Inferior parietal cortex (tissue), 1 donor: Measurements from ENCODE around the gene MUC12.
"Not testable (repeated sequence)": the region's sequence is repeated elsewhere in the genome, so short reads cannot be mapped to it uniquely, and the experiment has no call there.

Experiments
- DNase-seq: peaks from one replicate; pipeline ENCODE4 v3.0.0-alpha.2; 2016; ENCODE audit errors: extremely low spot score

Gene MUC12, protein sequence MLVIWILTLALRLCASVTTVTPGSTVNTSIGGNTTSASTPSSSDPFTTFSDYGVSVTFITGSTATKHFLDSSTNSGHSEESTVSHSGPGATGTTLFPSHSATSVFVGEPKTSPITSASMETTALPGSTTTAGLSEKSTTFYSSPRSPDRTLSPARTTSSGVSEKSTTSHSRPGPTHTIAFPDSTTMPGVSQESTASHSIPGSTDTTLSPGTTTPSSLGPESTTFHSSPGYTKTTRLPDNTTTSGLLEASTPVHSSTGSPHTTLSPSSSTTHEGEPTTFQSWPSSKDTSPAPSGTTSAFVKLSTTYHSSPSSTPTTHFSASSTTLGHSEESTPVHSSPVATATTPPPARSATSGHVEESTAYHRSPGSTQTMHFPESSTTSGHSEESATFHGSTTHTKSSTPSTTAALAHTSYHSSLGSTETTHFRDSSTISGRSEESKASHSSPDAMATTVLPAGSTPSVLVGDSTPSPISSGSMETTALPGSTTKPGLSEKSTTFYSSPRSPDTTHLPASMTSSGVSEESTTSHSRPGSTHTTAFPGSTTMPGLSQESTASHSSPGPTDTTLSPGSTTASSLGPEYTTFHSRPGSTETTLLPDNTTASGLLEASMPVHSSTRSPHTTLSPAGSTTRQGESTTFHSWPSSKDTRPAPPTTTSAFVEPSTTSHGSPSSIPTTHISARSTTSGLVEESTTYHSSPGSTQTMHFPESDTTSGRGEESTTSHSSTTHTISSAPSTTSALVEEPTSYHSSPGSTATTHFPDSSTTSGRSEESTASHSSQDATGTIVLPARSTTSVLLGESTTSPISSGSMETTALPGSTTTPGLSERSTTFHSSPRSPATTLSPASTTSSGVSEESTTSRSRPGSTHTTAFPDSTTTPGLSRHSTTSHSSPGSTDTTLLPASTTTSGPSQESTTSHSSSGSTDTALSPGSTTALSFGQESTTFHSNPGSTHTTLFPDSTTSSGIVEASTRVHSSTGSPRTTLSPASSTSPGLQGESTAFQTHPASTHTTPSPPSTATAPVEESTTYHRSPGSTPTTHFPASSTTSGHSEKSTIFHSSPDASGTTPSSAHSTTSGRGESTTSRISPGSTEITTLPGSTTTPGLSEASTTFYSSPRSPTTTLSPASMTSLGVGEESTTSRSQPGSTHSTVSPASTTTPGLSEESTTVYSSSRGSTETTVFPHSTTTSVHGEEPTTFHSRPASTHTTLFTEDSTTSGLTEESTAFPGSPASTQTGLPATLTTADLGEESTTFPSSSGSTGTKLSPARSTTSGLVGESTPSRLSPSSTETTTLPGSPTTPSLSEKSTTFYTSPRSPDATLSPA (N-terminal part only)

DNA sequence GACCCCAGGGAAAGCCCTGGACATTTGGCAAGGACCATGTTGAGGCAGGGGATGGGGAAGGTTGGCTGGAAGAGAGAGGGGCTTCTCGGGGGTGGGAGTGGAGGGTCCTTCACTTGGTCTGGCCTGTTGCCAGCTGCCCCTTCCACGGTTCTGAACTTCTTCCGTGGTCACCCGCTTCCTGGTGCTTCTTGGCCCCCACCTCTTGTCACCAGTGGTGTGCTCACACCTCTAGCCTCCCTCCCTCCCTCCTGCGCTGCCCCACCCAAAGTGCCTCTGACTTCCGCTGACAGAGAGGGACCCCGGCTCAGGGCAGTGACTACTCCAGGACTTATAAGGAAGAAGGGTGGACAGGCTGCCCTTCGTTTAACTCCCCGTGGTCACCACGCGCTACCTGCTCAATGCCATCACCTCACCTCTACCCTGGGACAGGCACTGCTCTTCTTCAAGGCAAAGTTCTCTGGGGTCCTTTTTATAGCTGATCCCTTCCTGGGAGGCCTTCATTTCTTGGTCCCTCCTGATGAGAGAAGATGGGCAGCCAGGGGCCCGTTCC is at the start of gene MUC12:
TSS of gene MUC12 (plus strand) at position 500 of the 550 bp plus-strand sequence. CDS start 58 bp downstream, outside the sequence.
- DNase-seq: no peak

DNA sequence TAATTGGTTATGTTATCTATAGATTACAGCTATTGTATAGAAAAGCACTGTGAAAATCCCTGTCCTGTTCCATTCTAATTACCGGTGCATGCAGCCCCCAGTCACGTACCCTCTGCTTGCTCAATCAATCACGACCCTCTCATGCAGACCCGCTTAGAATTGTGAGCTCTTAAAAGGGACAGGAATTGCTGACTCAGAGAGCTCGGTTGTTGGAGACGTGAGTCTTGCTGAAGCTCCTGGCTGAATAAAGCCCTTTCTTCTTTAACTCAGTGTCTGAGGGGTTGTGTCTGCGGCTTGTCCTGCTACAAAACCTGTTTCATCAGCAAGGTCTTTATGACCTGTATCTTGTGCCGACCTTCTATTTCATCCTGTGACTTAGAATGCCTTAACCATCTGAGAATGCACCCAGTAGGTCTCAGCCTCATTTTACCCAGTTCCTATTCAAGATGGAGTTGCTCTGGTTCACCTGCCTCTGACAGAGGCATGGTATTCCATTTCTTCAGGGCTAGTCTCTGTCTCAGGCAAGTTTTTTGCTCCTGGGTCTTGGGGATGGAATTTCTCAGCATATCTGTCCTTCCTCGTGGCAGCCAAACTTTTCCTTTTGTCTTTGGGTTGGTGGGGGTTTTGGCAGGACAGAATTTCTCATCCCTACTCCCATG is 49.5 kb upstream of the MUC12 start:
- not testable (repeated sequence) for DNase-seq

DNA sequence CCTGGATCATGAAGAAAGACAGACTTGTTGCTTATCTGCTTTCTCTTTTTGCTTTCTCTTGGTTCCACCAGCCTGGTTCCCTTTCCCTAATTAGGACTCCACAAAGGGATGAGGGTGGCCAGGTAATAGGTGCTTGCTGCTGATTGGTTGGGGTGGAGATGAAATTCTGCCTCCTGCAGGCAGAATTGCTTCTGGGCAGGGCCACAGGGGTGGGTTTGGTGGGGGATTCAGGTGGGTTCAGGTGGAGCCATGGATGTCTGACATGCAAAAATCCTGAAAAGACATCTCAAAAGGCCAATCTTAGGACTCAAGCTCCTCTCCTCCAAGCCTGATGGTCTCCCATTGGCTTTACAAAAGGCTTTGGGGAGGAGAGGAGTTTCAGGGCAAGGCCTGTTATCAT is 48.3 kb upstream of the MUC12 start:
- DNase-seq: no peak

DNA sequence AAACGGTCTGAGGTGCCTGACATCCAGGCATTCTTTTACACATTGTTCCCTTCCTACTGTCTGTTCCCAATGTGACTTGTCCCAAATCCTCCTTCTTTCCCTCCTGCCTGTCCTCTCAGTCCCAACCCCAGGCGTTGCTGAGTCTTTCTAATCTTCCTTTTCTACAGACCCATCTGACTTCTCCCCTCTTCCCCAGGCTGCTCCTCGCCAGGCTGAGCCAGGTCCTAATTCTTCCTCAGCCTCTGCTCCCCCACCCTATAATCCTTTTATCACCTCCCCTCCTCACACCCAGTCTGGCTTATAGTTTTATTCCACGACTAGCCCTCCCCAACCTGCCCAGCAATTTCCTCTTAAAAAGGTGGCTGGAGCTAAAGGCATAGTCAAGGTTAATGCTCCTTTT is 45.7 kb upstream of the MUC12 start:
- not testable (repeated sequence) for DNase-seq

DNA sequence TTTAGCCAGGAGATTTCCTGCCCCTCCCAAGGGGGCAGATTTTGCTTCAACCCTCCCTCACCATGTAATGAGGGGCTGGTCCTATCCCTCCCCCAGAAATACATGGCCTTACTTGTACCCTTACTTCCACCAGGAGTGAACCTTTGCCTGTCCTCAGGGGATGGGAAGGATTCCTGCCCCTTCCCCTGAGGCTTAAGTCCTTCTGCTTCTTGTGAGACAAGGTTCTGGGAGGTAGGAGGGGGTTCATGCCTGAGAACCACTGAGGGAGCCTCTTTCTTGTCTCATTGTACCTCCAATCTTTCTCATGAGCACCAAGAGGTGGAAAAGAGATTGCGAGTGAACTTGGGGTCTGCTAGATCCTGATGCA is 39.6 kb upstream of the MUC12 start:
- DNase-seq: no peak

DNA sequence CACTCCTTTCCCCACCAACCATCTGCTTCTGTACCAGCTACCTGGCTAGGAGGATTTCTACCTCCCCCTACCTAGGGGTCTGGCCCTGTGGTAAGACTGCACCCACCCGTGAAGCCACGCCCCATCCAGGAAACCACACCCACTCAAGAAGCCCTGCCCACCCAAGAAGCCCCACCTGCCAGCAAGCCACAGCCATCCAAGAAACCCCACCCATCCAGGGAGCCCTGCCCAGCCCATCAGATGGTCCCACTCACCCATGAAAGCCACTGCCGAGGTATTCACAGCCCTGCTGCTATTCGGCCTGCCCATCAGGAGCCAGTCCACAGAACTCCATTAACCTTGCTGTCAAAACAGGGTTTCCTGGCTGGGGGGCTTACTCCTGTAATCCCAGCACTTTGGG is 35.6 kb upstream of the MUC12 start:
- no peak for DNase-seq

DNA sequence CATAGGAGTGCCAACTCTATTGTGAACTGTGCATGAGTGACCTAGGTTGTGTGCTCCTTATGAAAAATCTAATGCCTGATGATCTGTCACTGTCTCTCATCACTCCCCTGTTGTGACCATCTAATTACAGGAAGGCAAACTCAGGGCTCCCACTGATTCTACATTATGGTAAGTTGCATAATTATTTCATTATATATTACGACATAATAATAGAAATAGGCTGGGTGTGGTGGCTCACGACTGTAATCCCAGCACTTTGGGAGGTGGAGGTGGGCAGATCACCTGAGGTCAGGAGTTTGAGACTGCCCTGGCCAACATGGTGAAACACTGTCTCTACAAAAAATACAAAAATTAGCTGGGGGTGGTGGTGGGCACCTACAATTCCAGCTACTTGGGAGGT is 34.0 kb upstream of the MUC12 start:
- not testable (repeated sequence) for DNase-seq

DNA sequence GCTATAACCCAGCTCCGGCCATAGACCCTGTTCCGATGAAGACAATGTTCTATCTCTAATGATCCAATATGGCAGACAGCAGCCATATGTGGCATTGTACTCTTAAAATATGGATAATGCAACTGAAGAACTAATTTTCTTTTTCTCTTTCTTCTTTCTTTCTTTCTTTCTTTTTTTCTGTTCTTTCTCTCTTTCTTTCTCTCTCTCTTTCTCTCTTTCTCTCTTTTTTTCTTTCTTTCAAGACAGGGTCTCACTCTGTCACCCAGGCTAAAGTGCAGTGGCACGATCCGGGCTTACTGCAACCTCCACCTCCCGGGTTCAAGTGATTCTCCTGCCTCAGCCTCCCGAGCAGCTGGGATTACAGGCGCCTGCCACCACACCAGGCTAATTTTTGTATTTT is 33.2 kb upstream of the MUC12 start:
- not testable (repeated sequence) for DNase-seq

DNA sequence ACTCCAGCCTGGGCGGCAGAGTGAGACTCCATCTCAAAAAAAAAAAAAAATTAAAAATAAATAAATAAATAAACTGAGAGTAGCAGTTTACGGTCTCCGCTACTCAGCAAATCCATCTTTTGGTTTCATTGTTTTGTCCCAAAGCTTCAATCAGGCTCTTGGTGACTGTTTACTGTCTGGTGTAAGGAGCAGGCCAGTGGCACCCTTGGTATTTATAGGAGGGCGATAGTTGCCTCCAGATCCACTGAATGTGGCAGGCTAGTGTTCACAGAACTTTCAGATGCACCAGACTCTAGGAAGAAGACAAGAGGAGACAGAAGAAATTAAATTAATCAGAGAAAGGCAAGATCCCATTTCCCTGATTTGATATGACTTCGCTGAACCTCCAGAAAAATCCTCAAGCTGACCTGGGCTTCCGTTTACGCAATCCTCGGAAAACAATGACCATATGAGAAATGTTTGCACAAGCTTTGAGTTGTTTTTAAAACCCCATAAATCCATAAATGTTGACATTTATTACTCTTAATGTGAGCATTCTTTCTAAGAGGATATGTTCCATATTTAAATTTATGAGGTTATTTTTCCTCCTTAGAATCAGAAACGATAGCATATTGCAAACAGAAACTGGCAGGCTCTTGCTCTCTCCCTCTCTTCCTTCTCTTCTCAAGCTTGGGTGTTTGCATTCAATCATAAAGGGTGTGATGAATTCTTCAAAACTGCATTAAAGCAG is 27.2 kb upstream of the MUC12 start:
- DNase-seq: no peak

DNA sequence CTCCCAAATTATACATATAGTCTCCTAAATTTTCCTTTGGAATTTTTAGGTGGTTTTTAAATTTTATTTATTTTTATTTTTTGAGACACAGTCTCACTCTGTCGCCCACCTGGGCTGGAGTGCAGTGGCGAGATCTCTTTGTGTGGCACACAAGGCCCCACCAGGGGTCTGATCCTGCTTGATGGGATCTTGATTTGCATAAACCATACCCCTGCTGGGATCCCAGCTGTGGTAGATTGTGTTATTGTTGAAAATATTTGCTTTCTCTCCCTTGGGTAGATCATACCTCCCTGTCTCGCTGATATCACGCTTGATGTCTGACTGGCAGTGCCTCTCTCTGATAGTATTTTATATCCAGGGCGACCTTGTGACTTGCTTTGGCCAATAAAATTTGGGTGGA is 25.7 kb upstream of the MUC12 start:
- DNase-seq: no peak

DNA sequence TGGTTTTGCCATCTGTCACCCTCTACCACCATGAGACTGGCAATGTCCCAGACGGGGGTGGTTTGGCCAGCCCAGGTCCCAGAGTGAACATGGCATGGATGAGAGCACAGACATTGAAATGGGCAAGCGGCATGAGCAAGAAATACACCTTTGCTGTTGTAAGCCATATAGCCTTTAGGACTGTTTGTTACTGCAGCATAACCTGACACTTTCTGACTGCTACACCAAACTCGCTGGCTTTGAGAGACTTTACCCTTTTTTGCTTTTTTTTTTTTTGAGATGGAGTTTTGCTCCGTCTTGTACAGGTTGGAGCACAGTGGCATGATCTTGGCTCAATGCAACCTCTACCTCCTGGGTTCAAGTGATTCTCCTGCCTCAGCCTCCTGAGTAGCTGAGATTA is 25.2 kb upstream of the MUC12 start:
- no peak for DNase-seq

DNA sequence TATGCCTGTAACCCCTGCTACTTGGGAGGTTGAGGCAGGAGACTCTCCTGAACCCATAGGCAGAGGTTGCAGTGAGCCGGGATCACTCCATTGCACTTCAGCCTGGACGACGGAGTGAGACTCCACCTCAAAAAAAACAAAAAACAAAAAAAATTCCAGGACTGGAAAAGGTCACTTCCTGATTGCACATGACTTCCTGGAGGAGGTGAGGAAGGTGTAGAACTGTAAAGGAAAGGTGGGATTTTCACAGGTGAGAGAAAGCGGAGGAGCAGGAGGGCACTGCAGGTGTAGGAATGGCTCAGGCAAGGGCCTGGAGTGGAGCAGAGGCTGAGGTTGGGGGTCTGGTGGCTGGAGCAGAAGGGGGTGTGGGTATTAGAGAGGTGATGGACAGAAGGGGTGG is 23.3 kb upstream of the MUC12 start:
- DNase-seq: no peak

DNA sequence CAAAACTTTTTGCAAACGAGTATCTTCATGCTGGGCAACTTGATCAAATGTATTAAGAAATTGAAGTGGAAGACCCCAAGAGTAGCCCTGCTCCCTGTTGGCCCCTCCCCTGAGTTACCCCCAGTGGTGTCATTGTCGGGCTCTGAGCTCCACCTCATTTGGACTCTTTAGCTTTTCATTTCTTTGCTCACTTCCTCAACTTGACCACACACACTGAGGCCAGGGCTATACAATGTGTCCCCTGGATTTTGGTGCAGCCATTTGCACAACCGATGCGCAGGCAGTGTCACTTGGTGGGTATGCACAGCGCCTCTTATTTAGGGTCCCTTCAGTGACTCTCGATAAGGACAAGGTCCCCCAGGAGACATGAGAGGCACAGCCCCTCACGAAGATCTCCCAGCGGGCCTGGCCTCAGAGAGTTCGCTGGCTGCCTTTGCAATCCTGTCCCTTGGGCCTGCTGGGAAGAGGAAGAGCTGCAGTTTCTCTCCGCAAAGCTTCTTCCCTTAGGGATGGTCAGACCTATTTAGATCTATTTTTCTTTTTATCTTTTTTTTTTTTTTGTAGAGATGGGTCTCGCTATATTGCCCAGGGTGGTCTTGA is 22.5 kb upstream of the MUC12 start:
- DNase-seq: no peak

DNA sequence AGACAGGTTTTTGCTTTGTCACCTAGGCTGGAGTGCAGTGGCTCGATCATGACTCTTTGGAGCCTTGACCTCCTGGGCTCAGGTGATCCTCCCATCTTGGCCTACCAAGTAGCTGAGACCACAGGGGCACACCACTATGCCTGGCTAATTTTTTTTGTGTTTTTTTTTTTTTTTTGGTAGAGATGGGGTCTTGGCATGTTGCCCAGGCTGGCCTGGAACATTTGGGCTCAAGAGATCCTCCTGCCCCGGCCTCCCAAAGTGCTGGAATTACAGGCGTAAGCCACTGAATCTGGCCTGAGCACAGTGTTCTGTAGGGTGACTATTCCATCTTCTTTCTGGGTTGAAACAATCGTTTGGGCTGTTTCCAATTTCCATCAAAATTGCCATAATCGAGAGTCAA is 21.6 kb upstream of the MUC12 start:
- no peak for DNase-seq

DNA sequence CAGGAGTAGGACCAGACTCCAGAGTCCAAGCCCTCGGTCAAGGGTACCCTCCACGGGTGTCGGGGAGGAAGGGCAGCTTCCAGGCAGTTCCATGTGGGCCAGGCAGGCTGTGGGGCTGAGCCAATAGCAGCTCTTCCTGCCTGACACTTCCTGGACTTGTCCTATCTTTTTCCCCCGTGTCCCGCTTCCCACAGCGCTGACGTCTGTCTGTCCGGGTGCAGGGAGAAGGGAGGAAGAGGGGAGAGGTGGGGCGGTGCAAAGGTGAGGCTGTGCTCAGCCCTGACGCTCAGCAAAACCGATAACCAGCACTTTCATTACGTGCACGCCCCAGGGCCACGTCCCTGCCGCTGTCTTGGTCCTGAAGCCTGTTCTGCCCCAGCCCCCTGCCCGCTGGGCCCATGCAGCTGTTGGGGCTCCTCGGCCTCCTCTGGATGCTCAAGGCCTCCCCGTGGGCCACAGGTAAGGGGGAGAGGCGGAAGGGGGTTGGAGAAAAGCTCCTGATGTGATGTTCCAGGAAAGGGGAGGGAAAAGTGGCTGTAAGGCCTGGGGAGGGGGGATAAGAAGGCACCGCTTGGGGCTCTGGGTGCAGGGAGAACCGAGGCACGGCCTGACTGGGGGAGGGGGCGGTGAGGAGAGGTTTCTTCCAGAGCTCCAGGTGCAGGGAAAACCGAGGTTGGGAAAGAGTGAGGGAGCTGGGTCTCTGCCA is 20.0 kb upstream of the MUC12 start, which contains the start of gene MUC3A:
TSS of gene MUC3A (plus strand) at position 308 of the 706 bp plus-strand sequence. CDS start at position 399, 91 bp downstream.
- no peak for DNase-seq

DNA sequence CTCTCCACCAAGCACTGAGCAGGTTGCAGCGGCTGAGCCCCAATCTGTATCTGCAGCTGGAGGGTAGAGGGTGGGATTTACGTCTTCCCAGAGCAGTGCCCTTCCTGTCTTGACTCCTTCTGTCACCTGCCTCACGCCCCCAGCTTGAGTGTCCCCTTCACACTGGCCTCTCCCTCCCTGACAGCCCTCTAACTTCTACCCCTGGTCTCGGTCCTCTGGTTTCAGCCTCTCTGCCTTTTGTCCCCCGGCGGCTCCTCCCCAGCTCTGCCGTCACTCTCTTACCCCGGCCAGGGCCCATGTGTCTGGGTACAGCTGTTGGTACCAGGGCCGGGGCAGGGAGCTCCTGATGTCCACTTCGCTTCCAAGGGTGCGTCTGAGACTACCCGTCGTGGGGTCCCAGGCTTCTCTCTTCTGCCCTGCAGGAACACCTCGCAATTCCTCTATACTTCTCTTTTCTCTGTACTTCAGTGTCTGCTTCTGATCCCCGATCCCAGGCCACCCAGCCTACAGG is 19.4 kb upstream of the MUC12 start:
- DNase-seq: no peak

DNA sequence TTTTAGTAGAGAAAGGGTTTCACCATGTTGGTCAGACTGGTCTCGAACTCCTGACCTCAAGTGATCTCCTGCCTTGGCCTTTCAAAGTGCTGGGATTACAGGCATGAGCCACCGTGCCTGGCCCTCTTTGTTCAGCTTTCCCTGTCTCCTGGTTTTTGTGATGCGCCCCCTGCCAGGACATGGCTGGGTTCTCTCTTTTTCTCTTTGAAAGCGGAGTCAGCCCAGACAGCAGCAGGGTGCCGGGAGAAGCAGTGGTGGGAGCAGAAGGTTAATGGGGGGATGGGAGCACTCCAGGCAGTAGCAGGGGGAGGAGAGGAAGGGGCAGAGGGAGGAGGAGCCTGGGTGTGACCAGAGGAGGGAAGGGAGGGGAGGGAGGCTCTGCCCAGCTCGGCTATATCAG is 18.2 kb upstream of the MUC12 start:
- DNase-seq: no peak

DNA sequence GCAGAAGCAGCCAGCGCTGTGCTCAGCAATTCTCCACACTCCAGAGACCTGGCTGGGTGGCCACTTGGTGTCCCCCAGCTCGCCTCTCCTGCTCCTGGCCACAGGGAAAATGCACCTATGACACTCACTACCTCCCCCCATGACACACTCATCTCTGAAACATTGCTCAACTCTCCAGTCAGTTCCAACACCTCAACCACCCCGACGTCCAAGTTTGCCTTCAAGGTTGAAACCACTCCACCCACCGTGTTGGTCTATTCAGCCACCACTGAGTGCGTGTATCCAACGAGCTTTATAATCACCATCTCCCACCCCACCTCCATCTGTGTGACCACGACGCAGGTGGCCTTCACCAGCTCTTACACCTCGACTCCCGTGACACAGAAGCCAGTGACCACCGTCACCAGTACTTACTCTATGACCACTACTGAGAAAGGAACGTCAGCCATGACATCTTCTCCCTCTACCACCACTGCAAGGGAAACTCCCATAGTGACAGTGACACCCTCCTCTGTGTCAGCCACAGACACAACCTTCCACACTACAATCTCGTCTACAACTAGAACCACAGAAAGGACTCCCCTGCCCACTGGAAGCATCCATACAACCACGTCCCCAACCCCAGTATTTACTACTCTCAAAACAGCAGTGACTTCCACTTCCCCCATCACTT is 17.3 kb upstream of the MUC12 start:
- DNase-seq: no peak

DNA sequence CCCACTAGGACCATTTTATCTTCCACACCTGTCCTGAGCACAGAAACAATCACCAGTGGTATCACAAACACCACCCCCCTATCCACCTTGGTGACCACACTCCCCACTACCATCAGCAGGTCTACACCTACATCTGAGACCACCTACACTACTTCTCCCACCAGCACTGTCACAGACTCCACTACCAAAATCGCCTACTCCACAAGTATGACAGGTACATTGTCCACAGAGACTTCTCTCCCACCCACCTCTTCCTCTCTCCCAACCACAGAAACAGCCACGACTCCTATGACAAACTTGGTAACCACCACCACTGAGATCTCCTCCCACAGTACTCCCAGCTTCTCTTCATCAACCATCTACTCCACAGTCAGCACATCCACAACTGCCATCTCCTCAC is 16.7 kb upstream of the MUC12 start:
- no peak for DNase-seq
